NCI-H2107 (cell line): Measurements from ENCODE around the gene KCNQ4.

Experiments used
- DNase-seq: peaks from one replicate; lab custom pipeline; 2025; lab: John Stamatoyannopoulos, UW

KCNQ4 gene

DNA sequence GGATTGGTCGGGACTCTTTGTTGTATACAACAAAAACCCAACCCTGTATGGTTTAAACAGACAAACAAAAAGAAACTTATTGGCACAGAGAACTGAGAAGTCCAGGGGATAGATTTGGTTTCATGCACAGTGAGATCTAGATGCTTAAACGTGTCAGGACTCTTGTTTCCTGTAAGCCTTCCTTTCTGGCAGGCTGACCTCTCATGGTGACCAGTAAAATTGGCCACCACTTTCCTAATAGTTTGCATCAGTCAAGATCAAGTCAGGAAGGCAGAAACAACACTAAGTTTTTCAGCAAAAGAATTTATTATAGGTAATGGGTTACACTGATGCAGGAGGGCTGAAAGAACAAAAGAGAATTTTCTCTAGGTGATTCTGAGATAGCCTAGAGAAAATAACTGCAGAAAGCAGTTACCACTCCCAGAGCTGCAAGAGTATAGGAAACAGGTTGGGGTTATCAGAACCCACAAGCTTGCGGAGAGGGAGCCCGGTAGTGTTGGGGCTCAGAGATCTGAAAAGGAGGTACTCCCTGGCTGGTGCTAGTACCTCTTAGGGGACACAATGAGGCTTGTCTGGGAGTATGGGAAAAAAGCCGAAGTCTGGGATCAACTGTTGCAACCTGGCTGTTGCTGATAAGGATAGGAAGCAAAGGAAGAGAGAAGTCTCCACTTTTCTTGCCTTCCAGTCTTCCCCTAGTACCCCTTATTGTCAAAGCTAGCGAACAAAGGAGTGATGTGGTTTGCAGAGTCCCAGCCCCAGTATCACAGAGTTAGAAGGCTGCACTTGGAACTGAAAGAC is 57.1 kb downstream of the KCNQ4 start:
- DNase-seq: no peak

DNA sequence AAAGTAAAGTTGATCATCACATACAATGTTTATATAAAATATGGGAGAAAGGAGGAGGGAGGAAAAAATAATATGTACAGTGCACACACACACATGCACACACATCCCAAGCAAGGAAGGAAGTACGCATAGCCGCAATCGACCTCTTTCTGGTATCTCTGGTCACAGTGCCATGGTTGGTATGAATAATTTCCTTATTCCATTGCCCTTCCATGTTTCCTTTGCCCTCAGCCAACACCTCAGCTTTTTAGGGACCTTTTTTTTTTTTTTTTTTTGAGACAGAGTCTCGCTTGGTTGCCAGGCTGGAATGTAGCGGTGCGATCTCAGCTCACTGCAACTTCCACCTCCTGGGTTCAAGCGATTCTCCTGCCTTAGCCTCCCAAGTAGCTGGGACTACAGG is 58.0 kb downstream of the KCNQ4 start:
- DNase-seq: no peak

DNA sequence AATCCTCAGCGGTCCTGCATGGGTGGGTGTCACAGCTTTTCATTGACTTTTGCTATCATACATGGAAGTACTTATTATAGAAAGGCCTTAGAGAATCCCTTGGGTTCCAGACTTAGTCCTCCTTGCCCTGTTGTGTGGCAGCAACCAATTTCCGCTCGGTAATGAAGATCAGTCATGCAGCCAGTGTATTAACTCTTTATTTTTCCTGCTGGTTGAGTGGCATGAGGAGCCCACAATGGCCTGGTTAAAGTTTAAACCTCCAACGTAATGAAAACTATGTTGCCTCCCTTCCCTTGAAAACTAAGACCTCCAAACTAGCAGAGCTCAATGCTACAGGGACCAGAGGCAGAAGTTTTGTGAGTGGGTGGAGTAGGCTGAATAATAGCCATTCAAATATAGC is 58.6 kb downstream of the KCNQ4 start:
- no peak for DNase-seq

DNA sequence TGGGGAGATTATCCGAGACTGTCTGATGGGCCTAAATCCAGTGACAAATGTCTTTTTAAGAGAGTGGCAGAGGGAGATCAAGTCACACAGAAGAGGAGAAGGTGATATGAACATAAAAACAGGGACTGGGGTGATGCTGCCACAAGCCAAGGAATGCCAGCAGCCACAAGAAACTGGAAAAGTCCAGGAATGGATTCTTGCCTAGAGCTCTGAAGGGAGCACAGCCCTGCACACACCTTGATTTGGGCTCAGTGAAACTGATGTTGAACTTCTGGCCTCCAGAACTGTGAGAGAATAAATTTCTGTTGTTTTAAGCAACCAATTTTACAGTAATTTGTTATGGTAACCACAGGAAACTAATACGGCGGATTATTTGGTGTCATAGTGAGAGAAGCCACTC is 59.1 kb downstream of the KCNQ4 start:
- DNase-seq: no peak

DNA sequence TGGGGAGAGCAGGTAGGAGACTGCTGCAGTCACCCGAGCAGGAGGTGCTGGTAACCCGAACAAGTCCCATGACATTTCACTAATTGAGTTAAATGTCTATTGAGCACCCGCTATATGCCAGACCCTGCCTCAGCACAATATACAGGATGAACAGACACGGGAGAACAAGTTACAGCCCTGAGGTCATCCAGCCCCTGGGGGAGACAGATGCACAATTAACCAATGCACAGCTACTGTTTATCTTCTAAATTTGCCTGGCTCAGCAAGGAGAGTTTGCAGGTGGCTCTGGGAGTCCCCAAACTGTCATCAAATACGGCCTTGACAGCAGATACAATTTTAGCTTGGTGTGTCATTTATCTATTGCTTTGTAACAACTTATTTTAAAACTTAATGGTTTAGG is 60.5 kb downstream of the KCNQ4 start:
- no peak for DNase-seq

DNA sequence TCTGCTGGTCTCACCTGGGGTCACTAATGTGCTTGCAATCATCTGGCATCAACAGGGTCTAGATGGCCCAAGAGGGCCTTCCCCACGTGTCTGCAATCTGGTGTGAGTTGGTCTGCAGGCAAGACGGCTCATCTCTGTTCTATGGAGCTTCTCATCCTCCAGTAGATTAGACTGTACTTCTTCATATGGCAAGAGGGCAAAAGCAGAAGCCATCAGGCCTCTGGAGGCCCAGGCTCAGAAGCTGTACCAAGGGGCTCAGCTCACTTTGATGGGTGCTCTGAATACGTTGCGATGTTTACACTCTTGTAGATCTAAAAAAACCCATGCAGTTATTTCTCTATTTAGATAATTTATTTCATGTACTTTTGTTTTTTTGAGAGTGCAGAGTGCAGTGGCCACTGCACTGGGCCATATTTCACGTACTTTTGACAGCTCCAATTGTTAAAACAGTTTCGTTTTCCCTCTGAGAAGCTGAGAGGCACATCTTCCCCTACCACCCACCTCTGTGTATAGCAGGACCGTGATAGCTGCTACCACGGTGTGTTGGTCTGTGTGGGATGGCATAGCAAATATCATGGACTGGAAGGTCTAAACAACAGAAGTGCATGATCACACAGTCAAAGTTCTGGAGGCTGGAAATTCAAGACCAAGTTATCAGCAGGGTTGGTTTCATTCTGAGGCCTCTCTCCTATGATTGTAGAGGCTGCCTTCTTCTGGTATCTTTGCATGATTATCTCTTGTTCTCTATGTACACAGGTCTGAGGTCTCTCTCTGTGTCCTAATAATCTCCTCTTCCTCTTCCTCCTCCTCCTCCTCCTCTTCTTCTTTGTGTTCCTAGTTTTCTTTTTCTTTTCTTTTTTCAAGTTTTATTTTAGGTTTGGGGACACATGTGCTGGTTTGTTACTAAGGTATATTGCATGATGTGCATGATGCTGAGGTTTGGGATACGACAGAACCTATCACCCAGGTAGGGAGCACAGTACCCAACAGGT is 61.6 kb downstream of the KCNQ4 start:
- DNase-seq: no peak

- no peak for DNase-seq
These were observed 62.3 kb downstream of the KCNQ4 start for GRCh38 chr1:40845895-40846294.

DNA sequence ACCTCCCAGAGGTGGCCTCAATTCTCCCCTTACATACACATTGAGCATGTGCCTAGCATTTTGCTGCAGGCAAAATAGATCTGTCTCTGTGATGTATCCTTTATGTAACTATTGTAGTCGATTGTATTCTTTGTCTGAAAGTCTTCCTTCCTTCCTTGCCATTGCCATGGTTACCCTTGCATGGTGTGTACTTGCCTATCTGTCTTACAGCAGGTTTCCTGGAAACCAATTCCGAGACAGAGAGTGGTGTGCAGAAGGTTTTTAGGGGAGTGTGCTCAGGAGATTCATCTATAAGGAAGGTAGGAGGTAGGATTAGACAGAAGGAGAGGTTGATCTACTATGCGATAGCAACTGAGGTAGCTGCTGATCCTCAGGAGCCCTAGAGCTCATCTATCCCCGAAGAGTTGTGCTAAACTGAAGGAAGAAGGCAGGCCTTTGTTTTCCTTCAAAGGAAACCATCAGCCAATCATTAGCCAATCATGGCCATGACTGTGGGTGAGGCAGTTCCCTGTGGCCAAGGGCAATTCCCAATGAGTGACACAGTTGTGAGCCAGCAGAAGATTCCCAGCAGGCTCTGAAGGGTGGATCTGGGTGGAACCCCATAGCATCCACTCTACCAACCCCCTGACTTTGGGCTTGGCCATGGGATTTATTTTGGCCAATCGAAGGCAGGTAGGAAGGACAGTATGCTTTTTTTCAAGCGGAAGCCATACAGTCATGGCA is 63.6 kb downstream of the KCNQ4 start:
- no peak for DNase-seq

DNA sequence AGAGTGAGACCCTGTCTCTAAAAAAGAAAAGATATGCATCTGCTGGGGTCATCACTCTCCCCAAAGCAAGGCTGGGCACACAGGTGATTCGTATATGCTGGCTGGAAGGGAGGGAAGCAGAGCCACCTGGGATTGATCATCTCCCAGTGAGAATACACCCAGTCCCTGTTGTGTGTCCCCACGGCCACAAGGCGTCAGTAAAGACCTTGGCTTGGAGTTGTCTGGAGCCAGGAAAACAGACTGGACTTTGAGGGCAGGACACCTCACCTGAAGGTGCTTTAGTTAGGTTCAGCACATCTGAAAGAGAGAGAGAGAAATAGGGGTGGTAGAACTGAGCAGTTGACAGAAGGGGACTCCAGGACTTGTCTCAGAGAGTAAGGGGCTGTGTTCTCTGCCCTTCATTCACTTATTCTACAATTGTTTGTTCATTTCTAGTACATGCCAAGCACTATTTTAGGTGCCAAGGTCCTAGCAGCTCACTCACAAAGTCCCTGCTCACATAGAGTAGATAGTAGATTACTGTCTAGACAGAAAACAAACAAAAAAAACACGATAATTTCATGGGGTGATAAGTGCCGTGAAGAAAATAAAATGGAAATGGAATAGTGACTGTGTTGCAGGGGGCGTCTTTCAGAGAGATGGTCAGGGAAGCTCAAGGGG is 65.1 kb downstream of the KCNQ4 start:
- peak; percentile 60 for DNase-seq

- DNase-seq: peak; percentile 35
These were observed 66.4 kb downstream of the KCNQ4 start for GRCh38 chr1:40849801-40850592.

DNA sequence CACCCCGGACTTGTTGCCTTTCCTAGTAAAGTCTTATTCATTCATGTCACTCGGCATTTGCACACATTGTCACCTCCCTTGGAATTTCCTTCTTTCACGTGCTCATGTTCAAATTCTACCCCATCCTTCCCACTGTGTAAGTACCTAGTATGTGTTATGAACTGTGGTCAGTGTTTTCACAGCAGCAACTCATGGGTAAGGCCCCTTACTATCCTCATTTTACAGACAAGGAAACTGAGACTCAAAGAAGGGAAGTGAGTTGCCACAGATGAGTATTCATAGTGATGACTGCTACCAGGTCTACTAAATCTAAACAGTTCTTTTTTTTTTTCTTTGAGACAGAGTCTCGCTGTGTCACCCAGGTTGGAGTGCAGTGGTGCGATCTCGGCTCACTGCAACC is 68.1 kb downstream of the KCNQ4 start:
- DNase-seq: no peak

DNA sequence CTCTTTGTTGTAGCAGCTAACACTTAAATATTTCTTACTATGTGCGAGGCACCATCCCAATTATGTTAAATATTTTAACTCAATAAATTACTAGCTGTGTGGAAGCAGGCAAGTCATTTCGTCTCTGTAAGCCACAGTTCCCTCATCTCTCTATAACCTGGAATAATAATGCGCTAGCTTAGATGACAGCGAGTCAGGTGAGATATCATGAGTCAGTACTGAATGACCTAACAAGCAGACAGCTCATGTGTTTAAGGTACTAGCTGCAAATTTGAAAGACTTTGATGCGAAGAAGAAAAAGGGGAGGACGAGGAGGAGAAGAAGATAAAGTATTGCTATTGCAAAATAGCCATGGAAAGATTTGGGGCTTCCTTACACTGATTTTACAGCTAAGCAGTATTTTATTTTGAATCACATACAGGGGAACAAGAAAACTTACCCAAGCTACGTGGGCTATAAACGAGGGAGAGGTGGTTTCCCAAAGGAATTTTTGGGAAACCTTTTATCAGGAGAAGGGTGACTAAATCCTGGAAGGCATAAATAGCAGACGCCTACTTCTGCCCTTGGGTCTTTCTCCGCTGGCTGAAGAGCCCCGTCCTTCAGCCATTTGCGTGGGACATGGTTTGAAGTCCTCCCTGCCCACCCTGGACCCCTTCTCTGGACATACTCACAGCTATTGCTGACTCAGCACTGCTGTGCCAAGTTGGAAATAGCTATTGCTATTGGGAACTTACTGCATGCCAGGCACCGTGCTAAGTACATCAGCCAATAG is 69.7 kb downstream of the KCNQ4 start:
- no peak for DNase-seq

DNA sequence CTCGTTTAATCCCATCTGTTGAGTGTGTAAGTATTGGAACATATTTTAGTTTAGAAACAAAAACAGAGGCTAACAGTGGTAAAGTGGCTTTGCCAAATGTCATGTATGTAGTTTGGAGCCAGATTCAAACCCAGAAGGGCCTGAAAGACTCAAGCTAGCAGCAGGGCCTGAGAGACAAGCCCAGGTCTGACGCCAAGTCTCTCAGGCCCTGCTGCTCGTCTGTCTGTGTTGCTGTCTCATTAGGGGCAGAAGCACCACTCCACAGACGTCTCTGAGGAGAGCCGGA is 70.2 kb downstream of the KCNQ4 start:
- no peak for DNase-seq

DNA sequence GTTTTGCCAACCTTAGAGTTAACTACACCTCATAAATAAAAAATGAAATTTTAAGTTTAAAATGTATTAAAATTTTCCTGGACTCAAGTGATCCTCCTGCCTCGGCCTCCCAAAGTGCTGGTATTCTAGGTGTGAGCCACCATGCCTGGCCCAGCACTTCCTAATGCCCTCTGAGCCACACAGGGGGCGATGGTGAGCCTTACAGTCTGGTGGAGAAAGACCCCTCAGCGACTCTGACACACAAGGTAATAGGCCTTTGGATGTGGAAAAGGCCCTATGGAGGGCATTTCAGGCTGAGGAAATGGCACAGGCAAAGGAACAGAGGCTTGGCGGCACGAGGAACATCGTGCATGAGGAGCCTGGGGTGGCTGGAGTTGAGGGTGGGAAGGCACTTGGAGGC is 71.9 kb downstream of the KCNQ4 start:
- DNase-seq: no peak

DNA sequence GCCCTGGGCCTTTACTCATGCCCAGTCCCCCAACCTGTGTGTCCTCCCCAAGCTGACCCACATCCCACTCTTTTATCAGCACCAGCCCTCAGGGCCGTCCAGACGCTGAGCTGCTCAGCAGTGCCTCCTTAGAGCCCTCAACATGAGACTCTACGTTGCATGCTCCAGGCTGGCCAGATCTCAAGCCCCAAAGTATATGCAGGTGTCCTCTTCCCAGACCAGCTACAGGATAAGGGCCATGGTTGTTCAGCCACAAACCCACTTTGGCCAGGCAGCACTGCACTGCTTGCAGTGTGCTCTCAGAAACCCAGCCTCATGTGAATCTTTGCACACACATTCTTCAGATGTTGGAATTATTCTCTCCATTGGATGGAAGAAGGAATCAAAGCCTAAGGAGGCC is 72.5 kb downstream of the KCNQ4 start:
- DNase-seq: no peak

GRCh38 chr1:40856656-40857302 is 73.2 kb downstream of the KCNQ4 start:
- DNase-seq: no peak

DNA sequence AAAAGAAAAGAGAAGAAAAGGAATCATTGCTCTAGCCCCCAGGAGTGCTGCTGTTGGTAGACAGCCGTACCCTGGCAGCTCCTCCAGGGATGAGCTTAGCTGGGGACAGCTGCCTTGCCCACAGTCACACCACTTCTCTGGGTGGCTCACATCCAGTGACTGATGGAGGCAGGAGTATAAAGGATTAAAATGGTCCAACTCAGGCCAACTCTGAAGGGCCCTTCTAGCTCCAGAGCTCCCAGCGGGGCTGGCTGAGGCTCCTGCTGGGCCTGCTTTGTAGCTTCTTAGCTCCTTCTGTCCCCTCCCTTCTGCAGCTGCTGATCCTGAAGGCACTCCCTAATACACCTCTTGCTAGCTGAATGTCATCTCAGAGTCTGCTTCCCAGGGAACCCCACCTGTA is 74.2 kb downstream of the KCNQ4 start:
- DNase-seq: peak; percentile 50

- DNase-seq: no peak
These were observed 75.3 kb downstream of the KCNQ4 start for GRCh38 chr1:40858856-40859416.

DNA sequence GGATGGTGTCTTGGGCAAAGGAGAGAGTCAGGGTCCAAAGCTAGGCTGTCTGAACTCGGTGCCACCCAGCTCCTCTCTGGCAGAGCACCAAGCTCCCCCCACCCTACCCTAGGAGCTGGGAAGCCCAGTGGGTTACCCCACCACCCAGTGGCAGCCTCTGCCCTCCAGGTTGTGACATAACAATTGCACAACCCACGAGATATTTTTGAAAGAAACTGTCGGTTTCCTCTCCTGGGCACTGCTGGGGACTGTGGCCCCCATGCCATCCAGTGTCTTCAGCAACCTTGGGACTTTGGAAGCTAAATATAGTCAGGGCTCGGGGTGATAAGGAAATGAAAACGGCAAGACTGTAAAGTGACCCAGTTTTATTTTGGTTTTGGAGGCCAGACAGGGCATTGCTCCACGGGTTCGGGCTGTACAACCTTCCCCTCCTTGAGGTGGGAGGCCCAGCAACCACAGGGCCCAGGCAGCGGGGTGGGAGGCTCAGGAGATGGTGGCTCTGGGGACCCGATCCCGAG is 77.2 kb downstream of the KCNQ4 start:
- DNase-seq: no peak
